Neural crest cell (in vitro differentiated cells): Measurements from ENCODE around the gene USP7. TPM values are rescaled to one million over a fixed set of nuclear protein-coding genes. Genes with fewer than 3 reads are reported as not detected.
A peak's percentile ranks its signal among the peaks of the same experiment; 100 is the strongest.

Experiments
- DNase-seq: peaks from one replicate; pipeline ENCODE4 v3.0.0; 2021; ENCODE audit warnings: low read depth, mixed read lengths, low spot score
- H3K27ac Mint-ChIP-seq: one replicate; pipeline ENCODE4 v1.8.0; 2021; ENCODE audit warnings: mild to moderate bottlenecking, mixed read lengths; ENCODE audit not compliant: unreplicated experiment
- H3K27me3 Mint-ChIP-seq: 2 replicates; pipeline ENCODE4 v1.8.0; 2021; ENCODE audit warnings: low read depth, mild to moderate bottlenecking, mixed read lengths
- H3K36me3 Mint-ChIP-seq: 2 replicates; pipeline ENCODE4 v1.8.0; 2021; ENCODE audit warnings: low read depth, mild to moderate bottlenecking, mixed read lengths
- H3K4me1 Mint-ChIP-seq: 2 replicates; pipeline ENCODE4 v1.8.0; 2021; ENCODE audit warnings: mixed read lengths
- H3K4me3 Mint-ChIP-seq: one replicate; pipeline ENCODE4 v1.8.0; 2021; ENCODE audit warnings: mild to moderate bottlenecking, mixed read lengths
- H3K9me3 Mint-ChIP-seq: 2 replicates; pipeline ENCODE4 v1.8.0; 2021; ENCODE audit warnings: mixed read lengths
- CTCF ChIP-seq: fragments of 200-600 bp; sonication (generic); conservative IDR thresholded peaks from 2 replicates; pipeline ENCODE4 v1.5.0; 2021; ENCODE audit warnings: antibody characterized with exemption, mild to moderate bottlenecking
- total RNA-seq: library from RNA; stranded (reverse); gene quantifications from 2 replicates; pipeline ENCODE4 v1.2.1, GENCODE V29; 2021

The USP7 gene
- total RNA-seq, 1 donor from 2014 or later: 162 TPM

- Mint-ChIP-seq H3K27ac (peak overlapping the region; percentile 90), H3K4me3 (no peak overlapping the region), H3K9me3 (no peaks in the 10 kb centered on the region), H3K36me3 (peaks cover 9% of the 10 kb centered on the region), H3K27me3 (peaks cover 2% of the 10 kb centered on the region), H3K4me1 (peaks cover 17% of the 10 kb centered on the region)
- no peak for TF ChIP-seq CTCF
- no peak for DNase-seq
These were observed 111.2 kb downstream of the USP7 start for GRCh38 chr16:8852534-8852933.

- peaks cover 9% of the 10 kb centered on the region for H3K36me3 Mint-ChIP-seq
- H3K27ac Mint-ChIP-seq: no peak overlapping the region
- no peak for TF ChIP-seq CTCF
- peaks cover 2% of the 10 kb centered on the region for H3K27me3 Mint-ChIP-seq
- H3K9me3 Mint-ChIP-seq: no peaks in the 10 kb centered on the region
- DNase-seq: no peak
- H3K4me1 Mint-ChIP-seq: peaks cover 17% of the 10 kb centered on the region
- H3K4me3 Mint-ChIP-seq: peak overlapping the region; percentile 13
These were observed 111.8 kb downstream of the USP7 start for GRCh38 chr16:8851761-8852403.

- peaks cover 2% of the 10 kb centered on the region for H3K27me3 Mint-ChIP-seq
- H3K4me3 Mint-ChIP-seq: peak overlapping the region; percentile 22
- H3K36me3 Mint-ChIP-seq: peaks cover 9% of the 10 kb centered on the region
- no peaks in the 10 kb centered on the region for H3K9me3 Mint-ChIP-seq
- DNase-seq: no peak
- H3K27ac Mint-ChIP-seq: peak overlapping the region; percentile 87
- H3K4me1 Mint-ChIP-seq: peaks cover 17% of the 10 kb centered on the region
- TF ChIP-seq CTCF: no peak
These were observed 113.3 kb downstream of the USP7 start for GRCh38 chr16:8850279-8850885.

- no peaks in the 10 kb centered on the region for H3K9me3 Mint-ChIP-seq
- DNase-seq: no peak
- peaks cover 12% of the 10 kb centered on the region for H3K36me3 Mint-ChIP-seq
- H3K27me3 Mint-ChIP-seq: peaks cover 2% of the 10 kb centered on the region
- H3K4me1 Mint-ChIP-seq: peaks cover 17% of the 10 kb centered on the region
- H3K4me3 Mint-ChIP-seq: peak overlapping the region; percentile 19
- peak overlapping the region; percentile 78 for H3K27ac Mint-ChIP-seq
- TF ChIP-seq CTCF: no peak
These were observed 114.2 kb downstream of the USP7 start for GRCh38 chr16:8849411-8850011.

- TF ChIP-seq CTCF: no peak
- H3K4me3 Mint-ChIP-seq: peak overlapping the region; percentile 19
These were observed 114.7 kb downstream of the USP7 start for GRCh38 chr16:8848939-8849391.

More at GRCh38 chr16:8848939-8849391, 114.7 kb downstream of the USP7 start:
- Mint-ChIP-seq H3K27me3 (peaks cover 2% of the 10 kb centered on the region), H3K4me1 (peaks cover 19% of the 10 kb centered on the region), H3K9me3 (no peaks in the 10 kb centered on the region), H3K36me3 (peaks cover 12% of the 10 kb centered on the region), H3K27ac (no peak overlapping the region)
- no peak for DNase-seq
